Neural cell (in vitro differentiated cells): Measurements from ENCODE around the gene ATG7.

Experiments
- CTCF ChIP-seq: fragments of 450-650 bp; IDR thresholded peaks from 2 replicates; pipeline ENCODE4 v1.5.1; 2014; ENCODE audit warnings: antibody characterized with exemption, mild to moderate bottlenecking, moderate library complexity; ENCODE audit not compliant: poor library complexity, severe bottlenecking
- MXI1 ChIP-seq: fragments of 450-650 bp; conservative IDR thresholded peaks from 2 replicates; pipeline ENCODE4 v1.6.1; 2014; ENCODE audit warnings: antibody characterized with exemption, mild to moderate bottlenecking; ENCODE audit not compliant: poor library complexity, severe bottlenecking
- POLR2AphosphoS5 ChIP-seq: IDR thresholded peaks from 2 replicates; pipeline ENCODE4 v1.6.1; 2012
- REST ChIP-seq: IDR thresholded peaks from 2 replicates; pipeline ENCODE4 v1.6.1; 2012; ENCODE audit warnings: borderline replicate concordance
- SMC3 ChIP-seq: fragments of 450-650 bp; conservative IDR thresholded peaks from 2 replicates; pipeline ENCODE4 v1.6.1; 2014; ENCODE audit warnings: antibody characterized with exemption, mild to moderate bottlenecking, moderate library complexity; ENCODE audit not compliant: poor library complexity
- TAF1 ChIP-seq: IDR thresholded peaks from 2 replicates; pipeline ENCODE4 v1.6.1; 2012; ENCODE audit warnings: low read depth

DNA sequence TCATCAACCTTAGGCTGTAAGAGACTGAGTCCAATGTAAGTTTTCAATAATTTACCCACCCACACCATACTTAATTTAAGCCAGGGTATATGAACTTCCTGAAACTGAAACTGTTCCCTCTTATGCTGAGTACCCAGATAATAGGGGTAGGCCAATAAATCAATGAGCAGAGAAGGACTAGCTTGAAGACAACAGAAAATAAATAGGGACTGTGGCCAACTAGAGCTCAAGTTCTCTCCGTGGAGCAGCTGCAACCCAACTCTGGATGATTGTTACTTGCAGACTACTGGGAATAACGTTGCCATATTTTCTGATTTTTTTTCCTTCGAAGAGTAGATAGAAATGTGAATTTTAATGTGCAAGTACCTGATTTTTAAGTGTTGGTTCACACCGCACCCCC lies 128.0 kb downstream of the ATG7 start:
- TF ChIP-seq TAF1 (no peak), SMC3 (no peak), POLR2AphosphoS5 (no peak), REST (no peak), MXI1 (no peak), CTCF (no peak)
